IPS-15b (cell line): Measurements from ENCODE around the gene SGCD.

Source experiments
- H3K27me3 ChIP-seq: one replicate; pipeline ENCODE4 v1.6.1; 2013; ENCODE audit warnings: low read length; ENCODE audit not compliant: control insufficient read depth, insufficient read depth
- H3K36me3 ChIP-seq: one replicate; pipeline ENCODE4 v1.6.1; 2013; ENCODE audit warnings: low read length; ENCODE audit not compliant: control insufficient read depth, insufficient read depth
- H3K4me1 ChIP-seq: one replicate; pipeline ENCODE4 v1.6.1; 2013; ENCODE audit warnings: mild to moderate bottlenecking, low read length; ENCODE audit not compliant: control insufficient read depth, insufficient read depth
- H3K4me3 ChIP-seq: one replicate; pipeline ENCODE4 v1.5.1; 2013; ENCODE audit warnings: low read depth, low read length
- H3K9ac ChIP-seq: one replicate; pipeline ENCODE4 v1.6.1; 2013; ENCODE audit warnings: low read depth, mild to moderate bottlenecking, low read length
- H3K9me3 ChIP-seq: one replicate; pipeline ENCODE4 v1.6.1; 2013; ENCODE audit warnings: mild to moderate bottlenecking, low read length; ENCODE audit not compliant: control insufficient read depth, insufficient read depth

Gene SGCD

DNA sequence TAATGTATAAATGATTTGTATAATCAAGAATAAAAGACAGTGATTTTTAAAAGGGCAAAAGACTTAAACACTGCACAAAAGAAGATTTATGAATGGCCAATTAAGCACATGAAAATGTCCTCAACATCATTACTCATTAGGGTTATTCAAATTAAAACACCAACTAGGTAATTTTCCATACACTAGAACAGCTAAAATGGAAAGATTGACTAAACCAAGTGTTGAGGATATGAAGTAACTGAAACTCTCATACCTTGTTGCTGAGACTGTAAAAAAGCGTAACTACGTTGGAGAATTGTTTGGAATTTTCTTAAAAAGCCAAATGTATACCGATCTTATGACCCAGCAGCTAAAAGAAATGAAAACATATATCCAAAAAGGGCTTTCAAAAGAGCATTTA lies 144.9 kb downstream of the SGCD start:
- peaks cover 4% of the 10 kb centered on the region for H3K4me1 ChIP-seq
- no peak overlapping the region for H3K9ac ChIP-seq
- no peaks in the 10 kb centered on the region for H3K9me3 ChIP-seq
- no peak overlapping the region for H3K4me3 ChIP-seq
- no peaks in the 10 kb centered on the region for H3K27me3 ChIP-seq
- H3K36me3 ChIP-seq: no peaks in the 10 kb centered on the region

- peaks cover 4% of the 10 kb centered on the region for H3K4me1 ChIP-seq
Observed at GRCh38 chr5:156473269-156473908, 146.4 kb downstream of the SGCD start.

DNA sequence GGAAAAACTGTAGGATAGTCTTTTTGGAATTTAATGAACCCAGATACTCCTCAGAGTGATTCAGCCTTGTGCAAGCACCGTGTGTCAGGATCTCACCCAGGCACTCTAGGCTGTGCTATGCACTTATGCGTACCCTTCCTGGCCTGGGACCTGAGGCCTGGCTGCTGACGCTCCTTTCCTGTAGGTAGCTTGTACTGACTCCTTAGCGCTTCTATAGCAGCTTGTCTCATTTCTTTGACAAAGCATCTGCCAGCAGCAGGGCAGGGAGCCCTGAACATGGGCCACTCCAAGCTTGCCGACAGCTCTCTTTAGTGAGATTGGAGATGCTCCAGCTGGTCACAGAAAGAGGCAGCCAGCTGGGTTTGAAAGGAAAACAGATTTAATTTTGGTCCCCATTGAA lies 147.3 kb downstream of the SGCD start:
- H3K4me1 ChIP-seq: peaks cover 4% of the 10 kb centered on the region
- H3K9me3 ChIP-seq: no peaks in the 10 kb centered on the region
- H3K27me3 ChIP-seq: no peaks in the 10 kb centered on the region
- H3K9ac ChIP-seq: no peak overlapping the region
- no peak overlapping the region for H3K4me3 ChIP-seq
- H3K36me3 ChIP-seq: no peaks in the 10 kb centered on the region

More at GRCh38 chr5:156473269-156473908, 146.4 kb downstream of the SGCD start:
- H3K36me3 ChIP-seq: no peaks in the 10 kb centered on the region
- H3K27me3 ChIP-seq: no peaks in the 10 kb centered on the region
- H3K9ac ChIP-seq: no peak overlapping the region
- no peak overlapping the region for H3K4me3 ChIP-seq
- no peaks in the 10 kb centered on the region for H3K9me3 ChIP-seq

- Histone ChIP-seq H3K9ac (no peak overlapping the region), H3K4me1 (peaks cover 4% of the 10 kb centered on the region), H3K9me3 (no peaks in the 10 kb centered on the region), H3K4me3 (no peak overlapping the region), H3K27me3 (no peaks in the 10 kb centered on the region), H3K36me3 (no peaks in the 10 kb centered on the region)
Observed at GRCh38 chr5:156475182-156476157, 148.5 kb downstream of the SGCD start.

DNA sequence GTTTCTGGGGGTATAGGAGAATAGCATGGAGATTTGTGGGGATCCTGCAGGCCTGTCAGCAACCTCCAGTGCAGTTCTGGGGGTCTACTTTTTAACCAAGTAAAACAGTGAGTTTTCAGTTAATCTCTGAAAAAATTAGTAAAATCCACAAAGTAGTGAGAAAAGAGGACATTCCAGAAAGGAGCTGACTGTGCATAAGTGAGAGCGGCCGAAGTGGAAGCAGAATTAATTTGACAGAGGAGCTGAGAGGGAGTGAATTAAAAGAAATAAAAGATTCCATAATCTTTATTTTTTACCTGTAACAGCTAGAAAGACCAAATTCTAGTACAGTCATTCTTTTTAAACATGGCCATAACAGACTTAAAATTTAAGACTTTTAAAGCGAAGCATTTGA lies 149.2 kb downstream of the SGCD start:
- peaks cover 4% of the 10 kb centered on the region for H3K4me1 ChIP-seq
- H3K4me3 ChIP-seq: no peak overlapping the region
- H3K9me3 ChIP-seq: no peaks in the 10 kb centered on the region
- H3K36me3 ChIP-seq: no peaks in the 10 kb centered on the region
- H3K27me3 ChIP-seq: no peaks in the 10 kb centered on the region
- H3K9ac ChIP-seq: no peak overlapping the region

DNA sequence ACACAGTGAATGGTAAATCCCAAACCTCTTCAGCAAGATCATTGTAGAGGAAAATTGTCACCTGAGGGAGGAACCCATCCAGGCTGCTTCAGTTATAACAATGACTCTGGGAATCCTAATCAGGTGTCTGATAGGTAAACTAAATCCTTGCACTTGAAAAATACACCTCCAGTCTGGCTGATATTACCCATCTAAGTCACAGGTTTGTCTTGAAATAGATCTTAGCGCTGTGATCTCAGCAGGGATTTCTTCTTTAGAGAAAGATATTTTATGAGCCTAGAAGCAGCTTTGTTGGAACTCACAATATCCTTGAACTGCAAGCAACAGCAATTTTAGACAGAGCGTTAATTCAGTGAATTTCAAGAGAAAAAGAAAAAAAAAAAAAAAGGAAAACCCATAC lies 149.7 kb downstream of the SGCD start:
- Histone ChIP-seq H3K9ac (no peak overlapping the region), H3K4me1 (peaks cover 4% of the 10 kb centered on the region), H3K4me3 (no peak overlapping the region), H3K9me3 (no peaks in the 10 kb centered on the region), H3K36me3 (no peaks in the 10 kb centered on the region), H3K27me3 (no peaks in the 10 kb centered on the region)

GRCh38 chr5:156477196-156477595 lies 150.2 kb downstream of the SGCD start:
- no peak overlapping the region for H3K9ac ChIP-seq
- H3K9me3 ChIP-seq: no peaks in the 10 kb centered on the region
- no peak overlapping the region for H3K4me3 ChIP-seq
- peaks cover 4% of the 10 kb centered on the region for H3K4me1 ChIP-seq
- H3K36me3 ChIP-seq: no peaks in the 10 kb centered on the region
- no peaks in the 10 kb centered on the region for H3K27me3 ChIP-seq

DNA sequence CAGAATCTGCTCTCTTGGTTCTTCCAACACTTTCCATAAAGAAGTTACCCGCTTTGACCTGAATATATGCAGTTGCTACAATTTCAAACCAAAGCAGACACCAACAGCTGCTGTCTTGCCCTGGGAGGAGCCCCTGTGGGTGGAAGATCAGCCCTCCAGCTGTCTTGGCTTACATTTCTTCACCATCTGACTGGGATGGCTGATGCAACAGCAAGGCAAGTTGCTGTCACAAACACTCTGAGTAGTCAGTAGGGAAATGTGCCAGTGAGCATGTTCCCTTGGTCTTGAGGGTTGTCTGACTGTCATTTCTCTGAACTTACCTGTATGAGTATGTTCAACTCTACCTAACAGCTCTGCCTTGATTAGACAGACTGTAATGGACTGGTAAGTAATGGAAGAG lies 152.9 kb downstream of the SGCD start:
- Histone ChIP-seq H3K9me3 (no peaks in the 10 kb centered on the region), H3K4me1 (peaks cover 4% of the 10 kb centered on the region), H3K27me3 (no peaks in the 10 kb centered on the region), H3K9ac (no peak overlapping the region), H3K36me3 (no peaks in the 10 kb centered on the region), H3K4me3 (no peak overlapping the region)

GRCh38 chr5:156481741-156482140 lies 154.8 kb downstream of the SGCD start:
- H3K9ac ChIP-seq: no peak overlapping the region
- H3K9me3 ChIP-seq: no peaks in the 10 kb centered on the region
- no peaks in the 10 kb centered on the region for H3K4me1 ChIP-seq
- H3K4me3 ChIP-seq: no peak overlapping the region
- no peaks in the 10 kb centered on the region for H3K36me3 ChIP-seq
- no peaks in the 10 kb centered on the region for H3K27me3 ChIP-seq

GRCh38 chr5:156482818-156483217 lies 155.9 kb downstream of the SGCD start:
- Histone ChIP-seq H3K4me1 (no peaks in the 10 kb centered on the region), H3K9me3 (no peaks in the 10 kb centered on the region), H3K27me3 (no peaks in the 10 kb centered on the region), H3K9ac (no peak overlapping the region), H3K4me3 (no peak overlapping the region), H3K36me3 (no peaks in the 10 kb centered on the region)

GRCh38 chr5:156486394-156487238 lies 159.7 kb downstream of the SGCD start:
- Histone ChIP-seq H3K36me3 (no peaks in the 10 kb centered on the region), H3K27me3 (no peaks in the 10 kb centered on the region), H3K4me3 (no peak overlapping the region), H3K9me3 (no peaks in the 10 kb centered on the region), H3K9ac (no peak overlapping the region), H3K4me1 (no peaks in the 10 kb centered on the region)
